ENCODE measurements around the gene CARS1.

DNA sequence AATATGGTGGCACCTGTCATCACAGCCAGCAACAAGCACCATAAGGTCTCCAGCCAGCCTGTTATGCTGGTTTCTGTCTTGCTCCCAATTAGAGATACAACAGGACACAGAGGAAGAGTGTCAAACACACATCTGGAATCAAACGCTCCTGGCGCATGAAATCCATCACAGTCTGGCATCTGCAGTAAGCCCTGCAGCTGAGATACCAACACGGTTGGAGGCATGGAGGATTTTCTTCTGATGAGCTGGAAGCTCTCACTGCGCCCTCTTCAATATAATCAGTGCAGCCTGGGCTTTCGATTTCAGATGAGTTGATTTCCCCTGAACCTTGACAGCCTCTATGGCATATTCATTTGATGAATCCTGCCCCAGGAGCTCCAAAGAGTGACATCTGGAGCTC lies 27.8 kb upstream of the CARS1 start:
- TF ChIP-seq, protein P1, sequence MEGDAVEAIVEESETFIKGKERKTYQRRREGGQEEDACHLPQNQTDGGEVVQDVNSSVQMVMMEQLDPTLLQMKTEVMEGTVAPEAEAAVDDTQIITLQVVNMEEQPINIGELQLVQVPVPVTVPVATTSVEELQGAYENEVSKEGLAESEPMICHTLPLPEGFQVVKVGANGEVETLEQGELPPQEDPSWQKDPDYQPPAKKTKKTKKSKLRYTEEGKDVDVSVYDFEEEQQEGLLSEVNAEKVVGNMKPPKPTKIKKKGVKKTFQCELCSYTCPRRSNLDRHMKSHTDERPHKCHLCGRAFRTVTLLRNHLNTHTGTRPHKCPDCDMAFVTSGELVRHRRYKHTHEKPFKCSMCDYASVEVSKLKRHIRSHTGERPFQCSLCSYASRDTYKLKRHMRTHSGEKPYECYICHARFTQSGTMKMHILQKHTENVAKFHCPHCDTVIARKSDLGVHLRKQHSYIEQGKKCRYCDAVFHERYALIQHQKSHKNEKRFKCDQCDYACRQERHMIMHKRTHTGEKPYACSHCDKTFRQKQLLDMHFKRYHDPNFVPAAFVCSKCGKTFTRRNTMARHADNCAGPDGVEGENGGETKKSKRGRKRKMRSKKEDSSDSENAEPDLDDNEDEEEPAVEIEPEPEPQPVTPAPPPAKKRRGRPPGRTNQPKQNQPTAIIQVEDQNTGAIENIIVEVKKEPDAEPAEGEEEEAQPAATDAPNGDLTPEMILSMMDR (IDR thresholded peaks at IDR 0.05; ENCODE audit: insufficient read depth, low read length, poor library complexity, severe bottlenecking), result no peak
- no peak for TF ChIP-seq EZH2phosphoT487 (conservative IDR thresholded peaks at IDR 0.05; ENCODE audit: low read length)
